Activated effector memory CD4-positive, alpha-beta T cell treated with Interleukin-2 at 50 U/mL for 16 hours (primary cell): ENCODE measurements around the gene ITGB2.

ENCODE experiments used
- DNase-seq: peaks from one replicate; pipeline ENCODE4 v3.0.0-alpha.2; 2020

ITGB2 gene

DNA sequence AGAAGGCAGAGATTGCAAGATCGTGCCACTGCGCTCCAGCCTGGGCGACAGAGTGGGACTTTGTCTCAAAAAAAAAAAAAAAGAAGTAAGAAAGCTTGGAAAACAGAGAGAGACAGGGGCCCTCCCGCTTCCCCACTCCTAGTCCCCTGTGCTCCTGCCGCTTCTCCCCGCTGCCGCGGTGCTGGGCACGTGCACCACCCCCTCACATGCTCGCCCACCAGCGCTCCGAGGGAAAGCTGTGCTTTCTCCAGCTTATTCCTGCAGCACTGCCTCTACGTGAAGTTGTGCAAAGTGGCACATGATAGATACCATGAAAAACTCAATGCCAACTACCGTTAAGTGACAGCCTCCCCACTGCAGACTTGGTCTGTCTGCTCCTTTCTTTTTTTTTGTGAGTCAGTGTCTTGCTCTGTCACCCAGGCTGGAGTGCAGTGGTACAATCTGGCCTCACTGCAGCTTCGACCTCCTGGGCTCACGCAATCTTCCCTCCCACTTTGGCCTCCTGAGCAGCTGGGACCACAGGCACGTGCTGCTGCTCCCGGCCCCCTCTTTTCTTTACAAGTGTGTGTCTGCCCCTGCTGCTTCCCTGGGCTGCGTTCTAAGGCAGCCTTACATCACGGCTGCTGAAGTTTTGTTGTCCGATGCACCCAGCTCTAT lies 34.6 kb upstream of the ITGB2 start:
- no peak for DNase-seq

DNA sequence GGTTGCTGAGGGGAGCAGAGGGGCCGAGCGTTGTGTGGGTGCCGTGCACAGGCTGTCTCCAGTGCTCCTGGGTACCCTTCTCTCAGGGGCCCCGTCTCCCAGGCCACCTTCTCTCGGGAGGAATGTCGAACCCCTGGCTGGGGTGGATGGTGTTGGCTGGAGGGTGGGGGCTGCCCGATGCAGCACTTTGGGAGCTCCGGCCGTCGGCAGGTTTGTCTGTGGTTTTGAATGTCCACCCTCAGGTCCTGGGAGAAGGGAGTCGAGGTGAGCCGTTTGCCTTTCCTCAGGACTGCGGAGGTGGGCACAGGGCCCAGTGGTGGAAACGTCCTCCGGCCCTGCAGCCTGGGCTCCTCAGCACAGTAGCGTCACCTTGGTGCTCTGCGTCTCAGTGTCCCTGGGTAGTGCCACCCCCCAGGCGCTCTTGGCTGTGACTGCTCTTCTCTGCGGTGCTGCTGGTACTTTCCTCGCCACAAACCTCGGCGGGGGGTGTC lies 33.6 kb upstream of the ITGB2 start:
- no peak for DNase-seq

GRCh38 chr21:44953628-44954021 lies 32.9 kb upstream of the ITGB2 start:
- DNase-seq = no peak

DNA sequence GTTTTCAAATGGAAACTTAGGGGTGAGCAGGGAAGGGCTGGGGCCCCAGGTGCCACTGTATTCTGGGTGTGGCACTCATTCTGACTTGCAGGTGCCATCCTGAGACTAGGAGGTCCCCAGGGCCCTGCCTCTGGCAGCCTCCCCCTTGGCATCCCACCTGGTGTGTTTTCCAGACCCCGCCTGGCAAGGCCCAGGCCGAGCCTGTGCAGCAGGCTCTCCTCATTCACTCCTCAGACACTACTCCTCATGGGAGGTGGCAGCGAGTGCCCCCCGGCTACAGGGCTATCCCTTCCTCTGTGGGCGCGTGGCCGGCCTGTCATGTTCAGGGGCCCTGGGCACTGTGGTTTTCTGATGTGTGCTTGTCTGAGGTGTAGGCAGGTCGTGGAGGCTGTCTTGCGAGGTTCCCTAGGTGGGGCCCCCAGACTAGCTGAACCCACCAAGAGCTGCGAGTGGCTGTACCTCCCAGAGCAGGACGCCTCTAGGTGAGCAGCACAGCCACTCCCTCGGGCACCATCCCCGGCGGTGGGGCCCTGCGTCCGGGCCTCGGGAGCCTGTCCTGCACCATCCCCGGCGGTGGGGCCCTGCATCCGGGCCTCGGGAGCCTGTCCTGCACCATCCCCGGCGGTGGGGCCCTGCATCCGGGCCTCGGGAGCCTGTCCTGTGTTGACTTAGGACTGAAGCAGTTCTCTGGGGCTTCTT lies 32.4 kb upstream of the ITGB2 start:
- DNase-seq = no peak

DNA sequence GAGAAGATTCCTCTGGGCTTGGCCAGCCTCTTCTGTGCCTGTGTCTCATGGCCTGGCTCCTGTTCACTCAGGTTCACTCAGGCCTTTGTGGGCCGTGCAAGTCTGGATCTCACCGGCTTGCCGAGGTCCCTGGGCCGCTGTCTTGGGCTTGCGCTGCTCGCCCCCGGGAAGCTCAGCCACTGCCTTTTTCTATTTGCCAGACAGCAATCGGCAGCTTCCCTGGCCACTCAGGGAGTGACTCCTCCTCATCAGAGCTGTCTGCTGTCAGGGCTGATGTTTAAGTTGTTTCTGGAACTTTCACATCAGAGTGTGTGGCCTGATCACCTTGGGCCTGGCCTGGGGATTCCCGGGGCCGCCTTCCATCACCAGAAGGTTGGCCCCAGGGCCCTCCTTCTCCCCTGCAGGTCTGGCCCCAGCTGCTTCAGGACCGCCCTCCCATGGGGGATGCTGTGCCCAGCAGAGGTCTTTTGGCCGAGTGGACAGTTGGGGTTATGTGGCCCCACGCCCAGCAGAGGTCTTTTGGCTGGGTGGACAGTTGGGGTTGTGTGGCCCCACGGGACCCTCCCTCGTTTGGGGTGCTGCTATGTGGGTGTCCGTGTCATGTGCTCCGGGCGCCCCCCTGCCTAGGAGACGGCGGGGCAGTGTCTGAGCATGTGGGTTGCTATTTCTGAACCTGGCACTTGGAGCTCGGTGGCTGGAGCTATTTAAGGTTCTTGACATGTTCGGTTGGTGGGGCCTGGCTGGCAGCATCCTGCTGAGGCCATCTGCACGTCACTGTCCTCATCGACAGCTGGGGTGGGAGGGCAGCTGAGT lies 31.6 kb upstream of the ITGB2 start:
- DNase-seq = no peak

DNA sequence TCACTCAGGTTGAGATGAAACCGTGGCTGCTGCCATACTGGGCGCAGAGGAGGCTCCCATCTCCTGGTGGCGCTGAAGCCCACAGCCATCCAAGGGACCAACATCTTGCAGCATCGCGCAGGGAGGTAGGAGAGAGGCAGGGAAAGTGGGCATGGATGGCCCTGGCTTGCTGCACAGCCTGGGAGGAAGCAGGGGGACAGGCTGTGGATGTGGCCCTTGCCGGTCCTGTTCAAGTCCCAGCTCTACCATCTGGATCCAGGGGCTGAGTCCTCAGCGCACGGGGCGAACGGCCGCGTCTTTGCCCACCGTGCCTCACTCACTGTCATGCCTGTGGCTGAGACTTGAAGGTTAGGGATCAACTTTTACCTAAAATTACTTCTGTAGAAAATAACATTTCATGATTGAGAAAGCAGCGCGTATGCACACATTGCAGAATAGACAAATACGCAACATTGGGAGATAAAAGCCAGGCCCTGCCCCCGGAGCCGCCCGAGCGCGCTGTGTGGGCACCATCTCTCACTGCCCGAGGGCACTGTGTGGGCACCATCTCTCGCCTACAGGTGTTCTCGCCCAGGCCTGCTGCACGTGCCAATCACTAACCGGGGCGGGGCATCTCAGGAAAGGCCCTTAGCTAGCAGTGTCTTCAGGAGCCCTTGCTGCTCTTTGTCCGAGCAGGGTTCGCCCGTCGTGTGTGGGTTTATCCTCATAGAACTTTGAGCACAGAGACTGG lies 30.7 kb upstream of the ITGB2 start:
- no peak for DNase-seq

- DNase-seq = no peak
Measured at GRCh38 chr21:44950351-44950750, 29.7 kb upstream of the ITGB2 start.

DNA sequence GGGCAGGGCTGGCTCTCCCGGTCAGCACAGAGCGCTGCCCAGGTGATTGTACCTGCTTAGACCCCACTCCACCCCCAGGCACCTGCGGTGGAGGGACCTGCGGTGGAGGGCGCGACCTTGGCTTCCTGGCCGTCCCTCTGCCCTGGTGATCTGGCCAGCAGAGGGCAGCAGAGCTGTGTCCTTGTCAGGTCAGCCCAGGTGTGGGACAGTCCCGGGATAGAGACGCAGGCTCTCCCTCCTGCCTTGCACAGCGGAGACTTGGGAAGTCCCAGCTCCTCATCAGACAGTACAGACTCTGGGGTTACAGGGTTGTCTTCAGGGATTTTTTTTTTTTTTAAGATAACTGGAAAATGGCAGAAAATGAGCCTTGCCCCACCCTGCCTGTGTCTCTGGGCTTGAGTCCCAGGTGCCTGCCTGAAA lies 29.1 kb upstream of the ITGB2 start:
- DNase-seq = peak; percentile 71

- DNase-seq = no peak
Measured at GRCh38 chr21:44949161-44949778, 28.6 kb upstream of the ITGB2 start.

GRCh38 chr21:44948426-44949120 lies 27.9 kb upstream of the ITGB2 start:
- no peak for DNase-seq

DNA sequence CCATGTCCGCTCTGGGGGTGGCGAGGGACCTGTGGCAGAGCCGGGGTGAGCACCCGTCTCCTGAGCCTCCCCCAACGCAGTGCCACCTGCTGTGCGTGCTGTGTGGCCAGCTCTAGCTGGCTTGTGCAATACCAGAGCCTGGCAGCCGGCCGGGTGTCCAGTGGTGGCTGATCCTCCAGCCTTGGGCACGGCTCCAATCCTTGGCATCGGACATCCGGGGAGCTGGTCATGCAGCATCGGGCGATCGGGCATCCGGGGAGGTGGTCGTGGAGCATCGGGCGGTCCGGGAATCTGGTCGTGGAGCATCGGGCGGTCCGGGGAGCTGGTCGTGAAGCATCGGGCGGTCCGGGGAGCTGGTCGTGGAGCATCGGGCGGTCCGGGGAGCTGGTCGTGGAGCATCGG lies 27.2 kb upstream of the ITGB2 start:
- DNase-seq = no peak

- DNase-seq = no peak
Measured at GRCh38 chr21:44947111-44947929, 26.6 kb upstream of the ITGB2 start.

GRCh38 chr21:44946254-44947041 lies 25.7 kb upstream of the ITGB2 start:
- no peak for DNase-seq

GRCh38 chr21:44944596-44944995 lies 23.9 kb upstream of the ITGB2 start:
- no peak for DNase-seq

- DNase-seq = no peak
Measured at GRCh38 chr21:44943686-44944550, 23.2 kb upstream of the ITGB2 start.

GRCh38 chr21:44943005-44943685 lies 22.4 kb upstream of the ITGB2 start:
- DNase-seq = no peak

- DNase-seq = no peak
Measured at GRCh38 chr21:44942566-44942965, 21.9 kb upstream of the ITGB2 start.

- DNase-seq = no peak
Measured at GRCh38 chr21:44941567-44941966, 20.9 kb upstream of the ITGB2 start.
